Mononuclear cell (primary cell): ENCODE measurements around the gene TECPR2. TPM values are rescaled to one million over a fixed set of nuclear protein-coding genes. Genes with fewer than 3 reads are reported as not detected.

Source experiments
- H3K27me3 ChIP-seq: 2 replicates; pipeline ENCODE4 v1.6.0; 2011; ENCODE audit warnings: low read length, control low read depth; ENCODE audit not compliant: insufficient read depth
- H3K4me1 ChIP-seq: 2 replicates; pipeline ENCODE4 v1.5.1; 2011; ENCODE audit warnings: mild to moderate bottlenecking, low read length, control low read depth; ENCODE audit not compliant: insufficient read depth
- H3K4me3 ChIP-seq: 2 replicates; pipeline ENCODE4 v1.5.1; 2011; ENCODE audit warnings: mild to moderate bottlenecking, low read length, moderate library complexity
- H3K9me3 ChIP-seq: 2 replicates; pipeline ENCODE4 v1.5.1; 2011; ENCODE audit warnings: low read depth, mild to moderate bottlenecking, control low read depth, low read length
- total RNA-seq: library from RNA; depleted of rRNA; stranded (reverse); fragments of >200 nt; gene quantifications from one replicate; pipeline ENCODE4 v1.2.3, GENCODE V29; 2012

Gene TECPR2
- total RNA-seq, 1 donor = 2.7 TPM

DNA sequence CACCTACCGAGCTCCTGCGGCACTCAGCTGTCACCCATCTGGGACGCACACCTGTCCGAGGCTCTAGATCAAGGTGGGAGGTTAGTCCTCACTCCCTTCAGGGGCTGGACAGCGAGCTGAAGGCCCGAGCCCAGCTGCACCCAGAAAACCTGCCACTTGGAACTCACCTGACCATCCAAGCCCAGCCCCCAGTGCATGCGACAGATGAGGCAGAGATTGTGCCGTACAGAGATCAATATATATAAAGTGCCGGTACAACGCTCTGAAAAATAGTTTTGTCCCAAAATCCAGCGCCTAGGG lies 143.8 kb downstream of the TECPR2 start:
- Histone ChIP-seq H3K4me1 (peaks cover 17% of the 10 kb centered on the region), H3K27me3 (no peaks in the 10 kb centered on the region)

DNA sequence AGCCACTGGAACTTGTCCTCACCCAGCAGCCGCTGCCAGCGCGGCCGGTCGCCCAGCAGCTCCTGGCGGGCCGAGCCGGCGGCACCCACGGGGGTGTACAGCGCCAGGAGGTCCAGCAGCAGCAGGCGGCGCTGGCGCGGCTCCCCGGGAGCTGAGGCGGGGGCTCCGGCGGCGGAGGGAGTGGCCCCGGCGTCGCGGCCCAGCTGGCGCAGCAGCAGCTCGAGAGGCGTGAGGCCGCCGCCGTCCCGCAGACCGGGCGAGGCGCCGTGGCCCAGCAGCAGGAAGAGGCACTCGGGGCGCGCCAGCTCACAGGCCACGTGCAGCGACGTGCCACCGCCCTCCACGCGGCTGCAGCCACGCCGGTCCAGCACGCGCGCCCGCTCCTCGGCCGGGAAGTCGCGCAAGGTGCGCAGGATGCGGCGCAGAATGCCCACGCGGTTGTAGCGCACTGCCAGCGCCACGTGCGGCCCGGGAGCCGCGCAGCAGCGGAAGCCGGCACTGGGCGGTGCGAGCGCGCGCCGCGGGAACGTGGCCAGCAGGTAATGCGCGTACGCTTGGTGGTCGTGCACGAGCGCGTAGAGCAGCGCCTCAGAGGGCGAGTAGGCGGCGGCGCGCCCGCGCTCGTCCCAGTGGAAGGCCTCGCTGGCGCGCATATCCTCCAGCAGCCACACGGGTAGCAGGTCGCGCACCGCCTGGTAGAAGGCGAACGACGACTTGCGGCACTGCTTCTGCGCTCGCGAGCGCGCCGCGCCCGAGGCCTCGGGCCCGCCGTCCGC lies 144.5 kb downstream of the TECPR2 start:
- H3K27me3 ChIP-seq = no peaks in the 10 kb centered on the region
- H3K9me3 ChIP-seq = no peaks in the 10 kb centered on the region
- H3K4me1 ChIP-seq = peaks cover 17% of the 10 kb centered on the region
- H3K4me3 ChIP-seq = no peak overlapping the region

More for the DNA sequence above, 143.8 kb downstream of the TECPR2 start:
- H3K9me3 ChIP-seq = no peaks in the 10 kb centered on the region
- no peak overlapping the region for H3K4me3 ChIP-seq

DNA sequence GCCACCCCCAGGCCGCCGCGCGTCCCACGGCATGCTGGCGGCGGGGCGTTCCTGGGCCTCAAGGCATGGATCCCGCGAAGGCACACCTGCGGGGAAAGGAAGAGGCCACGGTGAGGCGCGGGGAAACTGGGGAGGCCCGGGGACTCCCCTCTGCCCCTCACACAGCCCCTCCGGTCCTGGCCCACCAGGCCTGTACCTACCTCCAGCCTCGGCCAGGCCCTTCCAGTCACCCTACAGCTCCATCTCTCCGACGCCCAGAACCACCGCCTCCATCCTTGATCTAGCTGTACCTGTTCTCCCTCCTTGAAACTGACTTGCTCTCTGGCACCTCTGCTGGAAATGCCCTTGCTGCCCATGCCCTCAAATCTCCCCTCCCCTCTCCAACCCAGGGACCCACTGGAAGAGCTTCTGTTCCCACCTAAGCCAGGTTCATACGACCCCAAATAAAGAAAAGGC lies 145.1 kb downstream of the TECPR2 start:
- Histone ChIP-seq H3K9me3 (no peaks in the 10 kb centered on the region), H3K4me3 (no peak overlapping the region), H3K4me1 (peaks cover 17% of the 10 kb centered on the region), H3K27me3 (no peaks in the 10 kb centered on the region)

DNA sequence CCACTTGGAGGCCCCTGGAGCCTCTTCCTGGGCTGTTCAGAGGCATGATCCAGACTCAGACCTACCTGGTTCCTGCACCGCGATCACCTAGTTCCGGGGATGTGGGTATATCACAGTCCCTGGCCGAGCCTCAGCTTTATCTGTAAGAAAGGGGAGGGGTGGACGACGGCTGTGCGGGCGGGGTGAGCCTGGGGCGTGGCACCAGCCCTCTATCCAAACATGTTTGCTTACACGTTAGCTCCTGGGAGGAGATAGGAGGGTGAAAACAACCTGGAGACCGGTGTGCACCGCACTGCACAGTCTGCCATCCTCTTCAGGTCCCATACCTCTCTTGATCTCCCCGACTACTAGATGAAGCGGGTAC lies 145.7 kb downstream of the TECPR2 start:
- H3K9me3 ChIP-seq = no peaks in the 10 kb centered on the region
- H3K4me3 ChIP-seq = no peak overlapping the region
- H3K27me3 ChIP-seq = no peaks in the 10 kb centered on the region
- H3K4me1 ChIP-seq = peaks cover 17% of the 10 kb centered on the region

DNA sequence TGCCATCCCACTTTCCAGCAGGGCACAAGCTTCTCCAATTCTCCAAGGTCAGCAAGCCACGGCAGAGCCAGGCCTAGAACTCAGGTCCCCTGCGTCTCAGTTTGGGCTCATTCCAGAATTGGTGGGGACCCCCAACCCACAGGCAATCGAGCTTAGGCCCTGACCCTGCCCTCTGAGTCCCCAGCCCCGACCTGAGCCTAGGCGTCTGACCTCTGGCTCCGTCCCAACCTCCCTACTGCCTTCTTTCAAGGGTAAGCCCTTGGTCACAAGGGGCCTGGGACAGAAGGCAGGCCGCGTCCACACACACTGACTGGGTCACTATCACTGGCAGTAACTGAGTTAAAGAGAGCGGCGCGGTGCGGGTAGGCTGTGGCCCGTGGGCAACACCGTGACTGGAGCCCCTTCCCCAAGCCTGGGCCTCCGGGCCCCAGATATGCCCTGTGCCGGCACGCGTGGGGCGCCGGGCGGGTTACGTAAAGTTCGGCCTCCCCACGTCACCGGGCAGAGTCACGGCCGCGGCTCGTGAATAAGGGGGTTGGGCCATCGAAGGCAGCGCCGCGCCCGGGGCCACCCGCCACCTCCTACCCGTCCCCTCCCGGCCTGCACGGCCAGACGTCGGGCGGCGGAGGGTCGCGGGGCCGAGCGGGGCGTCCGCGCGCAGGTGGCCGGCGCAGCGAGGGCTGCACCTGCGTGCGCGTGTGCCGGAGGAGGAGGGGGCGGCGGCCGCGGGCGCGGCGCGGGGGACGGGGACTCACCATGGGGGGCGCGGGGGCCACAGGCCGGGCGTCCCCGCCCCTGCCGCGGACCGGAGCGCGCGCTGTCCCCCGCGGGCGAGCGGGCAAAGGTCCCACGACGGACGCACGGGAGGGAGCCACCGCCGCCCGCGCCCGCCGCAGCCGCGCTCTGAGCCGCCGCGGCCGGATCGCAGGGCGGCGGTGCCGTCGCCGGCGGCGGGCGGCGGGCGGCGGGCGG lies 146.3 kb downstream of the TECPR2 start:
- Histone ChIP-seq H3K4me3 (no peak overlapping the region), H3K27me3 (no peaks in the 10 kb centered on the region), H3K9me3 (no peaks in the 10 kb centered on the region), H3K4me1 (peaks cover 17% of the 10 kb centered on the region)

DNA sequence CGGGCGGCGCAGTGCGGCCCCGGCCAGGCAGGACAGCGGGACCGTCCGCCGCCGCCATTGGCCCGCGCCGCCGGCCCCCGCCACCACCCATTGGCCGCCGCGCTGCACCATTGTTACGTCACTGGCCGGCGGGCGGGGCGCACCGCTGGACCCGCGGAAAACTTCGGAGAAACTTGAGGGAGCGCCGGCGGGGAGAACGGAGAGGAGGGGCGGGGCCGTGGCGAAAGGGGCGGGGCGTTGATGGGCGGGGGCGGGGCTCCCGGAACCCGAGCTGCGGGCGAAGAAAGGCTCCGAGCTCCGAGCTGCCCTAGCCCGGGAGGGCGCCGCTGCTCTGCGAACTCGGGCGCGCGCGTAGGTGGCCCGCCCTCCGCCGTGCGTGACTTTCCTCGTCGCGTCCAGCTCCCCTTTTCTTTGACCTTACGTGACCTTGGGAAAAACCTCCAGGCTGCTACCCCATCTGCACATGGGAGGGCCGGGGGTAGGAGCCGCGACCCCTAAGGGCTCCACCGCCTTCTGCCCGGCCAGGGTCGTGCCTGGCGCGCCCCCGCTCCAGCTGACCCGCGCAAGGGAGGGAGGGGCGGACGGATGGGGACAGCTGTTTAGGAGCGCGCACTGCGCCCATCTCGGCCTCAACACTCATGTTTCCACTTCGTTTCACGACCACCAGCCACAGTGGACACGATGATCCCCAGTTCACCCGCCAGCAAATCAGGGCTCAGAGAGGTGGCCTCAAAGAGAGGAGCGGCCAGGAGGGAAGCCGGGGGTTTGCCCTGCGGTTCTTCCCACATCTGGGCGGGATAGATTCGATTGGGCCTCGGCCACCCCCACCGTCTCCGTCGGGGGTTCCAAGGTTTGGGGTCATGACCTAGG lies 147.2 kb downstream of the TECPR2 start, which contains the start of gene ANKRD9:
Gene ANKRD9 (minus strand): TSS at position 31 of the 870 bp plus-strand sequence. CDS start 1,887 bp downstream, outside the sequence.
- peak within 1 kb of the TSS; percentile 51 for H3K4me3 ChIP-seq
- H3K9me3 ChIP-seq = no peaks in the 10 kb centered on the region
- H3K4me1 ChIP-seq = peaks cover 17% of the 10 kb centered on the region
- no peaks in the 10 kb centered on the region for H3K27me3 ChIP-seq

DNA sequence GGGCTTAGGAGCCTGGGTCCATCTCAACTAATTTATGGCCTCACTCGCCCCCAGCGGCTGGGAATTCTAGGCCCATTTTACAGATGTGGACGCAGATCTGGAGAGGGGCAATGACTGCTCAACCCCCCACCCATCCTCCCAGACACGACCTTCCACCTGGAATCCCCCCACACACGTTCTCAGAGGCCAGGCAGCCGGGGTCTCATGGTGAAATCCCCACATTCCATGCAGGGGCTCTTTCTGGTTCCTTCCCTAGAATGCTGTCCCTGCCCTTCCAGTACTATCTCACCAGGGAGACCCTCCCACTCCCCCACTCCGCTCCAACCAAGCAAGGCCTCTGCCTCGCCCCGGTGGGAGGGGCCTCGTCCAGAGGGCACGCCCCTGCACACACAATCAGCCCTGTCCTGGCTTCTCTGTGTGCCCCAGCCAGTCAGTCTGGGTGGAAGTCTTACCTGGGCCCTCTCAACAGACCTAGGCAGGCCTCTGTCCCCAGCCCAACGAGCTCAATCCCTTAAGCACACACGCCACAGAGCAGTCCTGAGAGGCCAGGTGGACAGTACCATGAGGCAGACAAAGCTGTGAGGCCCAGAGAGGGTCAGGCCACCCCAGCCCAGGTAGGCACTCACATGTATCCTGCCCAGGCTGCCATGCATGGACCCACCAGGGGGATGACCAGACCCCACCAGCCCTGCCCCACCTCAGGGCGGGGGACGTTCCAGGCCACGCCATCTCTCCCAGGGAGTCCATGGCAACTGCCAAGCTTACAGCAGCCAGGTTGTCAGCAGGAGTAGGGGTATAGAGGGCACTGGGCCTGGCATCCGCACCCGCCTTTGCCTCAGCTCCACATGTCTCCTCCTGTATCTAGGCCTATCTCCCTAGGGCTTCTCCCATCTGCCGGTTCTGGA lies 148.1 kb downstream of the TECPR2 start:
- H3K9me3 ChIP-seq = no peaks in the 10 kb centered on the region
- H3K27me3 ChIP-seq = no peaks in the 10 kb centered on the region
- peaks cover 17% of the 10 kb centered on the region for H3K4me1 ChIP-seq
- peak overlapping the region; percentile 51 for H3K4me3 ChIP-seq

DNA sequence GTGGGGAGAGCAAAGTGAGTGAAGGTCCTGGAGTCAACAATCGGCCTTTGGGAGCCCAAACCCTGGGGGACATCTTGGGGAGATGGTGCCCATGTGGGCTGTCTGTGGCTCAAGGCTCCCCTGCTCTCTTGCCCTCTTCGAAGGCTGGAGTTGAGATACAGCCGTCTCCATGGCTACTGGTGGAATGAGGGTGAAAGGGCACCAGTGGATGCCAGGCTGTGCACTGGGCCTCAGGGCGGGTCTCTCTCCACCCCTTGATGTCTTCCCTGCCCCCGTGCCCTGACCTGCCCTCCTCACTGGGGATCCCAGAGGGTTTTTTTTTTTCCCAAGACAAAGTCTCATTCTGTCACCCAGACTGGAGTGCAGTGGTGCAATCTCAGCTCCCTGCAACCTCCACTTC lies 148.8 kb downstream of the TECPR2 start:
- Histone ChIP-seq H3K9me3 (no peaks in the 10 kb centered on the region), H3K4me1 (peaks cover 20% of the 10 kb centered on the region), H3K27me3 (no peaks in the 10 kb centered on the region), H3K4me3 (no peak overlapping the region)

DNA sequence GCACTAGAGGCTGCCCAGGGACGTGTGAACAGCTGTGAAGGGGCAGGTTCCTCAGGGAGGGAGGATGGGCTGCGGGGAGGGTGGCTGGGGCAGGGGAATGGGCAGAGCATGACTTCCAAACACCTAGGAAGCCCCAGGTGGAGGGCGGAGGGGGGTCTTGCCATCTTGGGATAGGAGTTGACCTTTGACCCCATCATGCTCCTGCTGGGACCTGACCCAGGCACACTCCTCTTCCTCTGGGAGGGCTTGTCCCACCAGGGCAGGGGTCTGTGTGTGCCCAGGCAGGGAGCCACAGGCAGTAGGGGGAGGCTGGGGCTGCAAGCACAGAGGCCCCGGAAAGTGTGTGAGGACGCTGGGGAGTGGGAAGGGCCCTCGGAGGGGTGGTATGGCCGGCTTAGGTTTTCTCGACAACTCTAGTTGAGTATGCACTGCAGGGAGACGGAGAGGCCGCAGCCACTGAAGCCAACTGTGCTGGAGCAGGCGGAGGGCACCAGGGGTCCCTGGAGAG lies 150.1 kb downstream of the TECPR2 start:
- no peak overlapping the region for H3K4me3 ChIP-seq
- no peaks in the 10 kb centered on the region for H3K9me3 ChIP-seq
- H3K27me3 ChIP-seq = no peaks in the 10 kb centered on the region
- H3K4me1 ChIP-seq = peaks cover 28% of the 10 kb centered on the region

DNA sequence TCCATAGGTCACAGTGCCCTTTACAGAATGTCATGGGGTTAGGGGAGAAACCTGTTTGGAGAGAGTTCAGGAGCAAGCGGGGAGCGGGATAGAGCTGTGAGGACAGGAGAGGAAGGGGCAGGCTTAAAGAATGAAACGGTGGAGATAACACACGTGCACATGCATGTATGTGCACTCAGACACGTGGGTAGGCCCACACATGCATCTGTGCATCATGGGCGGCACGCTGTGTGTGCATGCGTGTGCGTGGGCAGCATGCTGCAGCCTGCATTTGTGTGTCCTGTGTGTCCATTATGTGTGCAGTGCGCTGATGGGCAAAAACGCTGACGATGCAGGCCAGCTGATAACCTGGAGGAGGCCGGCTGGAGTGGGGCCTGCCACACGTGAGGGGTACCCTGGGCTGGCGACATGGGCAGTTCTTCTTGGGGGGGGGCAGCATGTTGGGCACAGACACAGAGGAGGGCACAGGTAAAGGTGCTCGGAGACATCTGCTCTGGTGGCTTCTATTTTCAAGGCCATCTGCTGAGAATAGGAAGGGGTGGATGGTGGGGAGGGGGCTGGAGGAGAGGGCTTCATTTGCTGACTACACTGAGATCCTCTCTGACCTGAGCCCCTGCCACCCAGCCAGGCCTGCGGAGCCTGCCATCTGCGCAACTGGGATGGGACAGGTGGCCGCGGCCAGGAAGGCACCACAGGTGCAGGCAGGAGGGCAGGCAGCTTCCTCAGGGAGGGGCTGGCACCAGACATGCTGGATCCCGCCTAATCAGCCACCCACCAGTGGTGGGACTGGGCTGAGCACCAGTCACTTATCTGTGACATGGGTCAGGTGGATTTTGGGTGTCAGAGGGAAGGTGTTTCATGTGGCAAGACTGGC lies 151.4 kb downstream of the TECPR2 start:
- Histone ChIP-seq H3K9me3 (no peaks in the 10 kb centered on the region), H3K27me3 (no peaks in the 10 kb centered on the region), H3K4me3 (no peak overlapping the region), H3K4me1 (peaks cover 24% of the 10 kb centered on the region)

DNA sequence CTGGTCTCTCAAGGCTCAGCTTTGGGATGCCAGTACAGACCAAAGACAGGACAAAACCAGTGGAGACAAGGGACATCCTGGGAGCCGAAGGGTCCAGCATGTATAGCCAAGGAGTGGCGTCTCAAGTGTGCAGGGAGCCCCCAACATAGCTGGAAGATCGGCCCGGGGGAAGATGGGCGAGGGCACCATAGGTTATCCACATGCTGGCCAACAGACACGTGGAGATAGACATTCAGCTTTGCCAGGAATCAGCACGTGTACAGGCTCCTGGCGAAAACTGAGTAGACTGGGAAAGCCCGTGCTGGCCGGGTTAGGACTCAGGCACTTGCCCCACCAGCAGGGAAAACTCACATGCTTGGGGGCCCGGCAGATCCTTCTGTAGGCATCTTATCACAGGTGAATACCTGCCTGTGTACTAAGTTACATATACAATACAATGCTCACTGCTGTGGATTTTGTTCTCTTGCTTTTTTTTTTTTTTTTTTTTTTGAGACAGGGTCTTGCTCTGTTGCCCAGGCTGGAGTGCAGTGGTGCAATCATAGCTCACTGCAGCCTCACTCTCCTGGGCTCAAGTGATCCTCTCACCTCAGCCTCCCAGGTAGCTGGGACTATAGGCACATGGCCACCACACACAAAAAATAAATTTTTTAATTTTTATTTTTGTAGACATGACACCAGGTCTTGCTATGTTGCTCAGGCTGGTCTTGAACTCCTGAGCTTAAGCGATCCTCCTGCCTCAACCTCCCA lies 152.4 kb downstream of the TECPR2 start:
- H3K4me3 ChIP-seq = no peak overlapping the region
- H3K27me3 ChIP-seq = no peaks in the 10 kb centered on the region
- H3K9me3 ChIP-seq = no peaks in the 10 kb centered on the region
- H3K4me1 ChIP-seq = peaks cover 22% of the 10 kb centered on the region

DNA sequence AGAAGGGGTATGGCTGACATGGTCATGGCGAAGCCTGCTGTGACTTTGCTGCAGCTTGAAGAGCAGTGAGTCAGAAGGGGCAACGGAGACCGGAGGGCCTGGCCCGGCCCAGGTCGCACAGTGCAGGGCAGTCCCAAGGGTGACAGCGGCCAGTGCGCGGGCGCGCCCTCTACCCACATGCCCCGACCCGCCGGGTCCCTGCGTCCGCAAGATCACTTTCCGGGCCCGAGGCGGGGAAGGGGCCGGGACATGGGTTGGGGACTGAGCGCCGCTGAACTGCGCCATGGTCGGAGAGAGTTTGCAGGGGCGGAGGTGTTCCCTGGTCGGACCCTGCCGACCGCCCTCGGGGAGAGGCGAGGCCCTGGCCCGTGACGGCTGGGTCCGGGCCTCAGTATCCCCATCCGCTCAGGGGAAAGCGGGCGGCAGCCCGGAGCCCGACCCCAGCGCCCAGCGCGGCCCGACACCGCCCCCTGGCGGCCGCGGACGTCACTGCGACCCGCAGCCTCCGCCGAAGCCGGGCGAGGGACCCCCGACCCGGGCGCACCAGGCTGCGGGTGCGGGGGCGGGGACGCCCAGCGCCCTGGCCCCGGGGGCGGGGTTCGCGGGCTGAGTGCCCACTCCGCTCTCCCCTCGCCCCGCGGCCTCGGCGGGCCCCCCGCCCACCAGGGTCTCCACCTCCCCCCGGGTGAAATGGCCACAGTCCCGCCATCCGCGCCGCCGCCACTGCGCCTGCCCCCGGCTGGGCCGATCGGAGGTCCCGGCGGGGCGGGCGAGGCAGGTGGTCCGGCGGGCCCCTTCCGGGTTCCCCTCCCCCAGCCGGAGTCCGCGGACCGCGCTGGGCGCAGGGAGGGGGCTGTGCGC lies 154.0 kb downstream of the TECPR2 start:
- Histone ChIP-seq H3K27me3 (no peaks in the 10 kb centered on the region), H3K4me1 (peaks cover 11% of the 10 kb centered on the region), H3K9me3 (no peaks in the 10 kb centered on the region), H3K4me3 (peak overlapping the region; percentile 42)
